ENCODE results near the gene SEPTIN10. TPM values are rescaled to one million over a fixed set of nuclear protein-coding genes. Genes with fewer than 3 reads are reported as not detected.

Gene SEPTIN10
- total and polyA plus RNA-seq, 2 of the 8 experiments (the other 6 are each of a cell fraction or from before 2014, with no cell fraction given): 23.7 to 101 TPM

DNA sequence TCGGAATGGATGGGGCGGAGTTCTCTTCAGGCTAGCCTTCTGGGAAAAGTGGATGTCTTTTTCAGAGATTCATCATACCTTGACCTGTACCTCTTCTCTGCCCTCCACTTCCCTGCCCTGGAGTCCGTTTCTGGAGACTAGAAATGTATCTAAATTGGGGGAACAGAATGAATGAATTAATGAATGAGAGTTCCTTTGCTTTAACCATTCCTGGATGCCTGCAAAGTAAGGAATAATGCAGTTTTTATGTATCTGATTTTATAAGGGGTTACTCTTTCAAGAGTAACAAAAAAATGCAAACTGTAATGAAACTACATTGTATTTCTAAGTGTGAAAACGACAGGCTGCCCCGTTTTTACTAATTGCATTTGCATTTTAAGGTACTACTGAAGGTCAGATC lies 2.4 kb upstream of the SEPTIN10 start:
- no peak for DNase-seq (ENCODE audit: low read depth in 1 of 2, low spot score in 2 of 2)
- no peak overlapping the region for H3K18ac ChIP-seq (ENCODE audit: extremely low read depth, low read length)
- ChIA-PET CTCF (ENCODE audit: partially characterized antibody) (interaction anchor here (1.3 to 2.8 kb wide), 2 partner anchors 45 to 69 kb away, joined by 3 to 17 read pairs; no protein-coding TSS in a partner anchor), POLR2A (ENCODE audit: partially characterized antibody) (interaction anchor here (1.4 to 4.2 kb wide), 4 partner anchors 7 to 71 kb away, joined by 3 to 33 read pairs (median 12); no protein-coding TSS in a partner anchor)
- TF ChIP-seq SAP30 (IDR thresholded peaks at IDR 0.05; ENCODE audit: insufficient read depth, insufficient replicate concordance, low read length) (no peak), FOSL1 (IDR thresholded peaks at IDR 0.05; ENCODE audit: insufficient read depth, low read depth, low read length) (no peak), SIX5 (IDR thresholded peaks at IDR 0.05; ENCODE audit: low read depth, low read length) (no peak), SP4 (IDR thresholded peaks at IDR 0.05; ENCODE audit: low read length) (no peak), ASH2L (IDR thresholded peaks at IDR 0.05; ENCODE audit: low read length) (no peak)
- H3K9me3 ChIP-seq (ENCODE audit: insufficient read depth in 2 of 2, low read depth in 1 of 2, low read length in 1 of 2): no peaks in the 10 kb centered on the region
- no peak overlapping the region for H2BK12ac ChIP-seq (ENCODE audit: low read depth, low read length)
- no peak overlapping the region for H3K56ac ChIP-seq (replicated peaks; ENCODE audit: insufficient read length, low read depth, low read length)
- H3K4me2 ChIP-seq (ENCODE audit: insufficient read depth in 1 of 2, low read depth in 2 of 2, low read length in 2 of 2): peak overlapping the region; percentile 93 to 95
- FAIRE-seq: no peak
- no peak overlapping the region for H4K8ac ChIP-seq (ENCODE audit: extremely low read depth, insufficient read depth, low read length)
- no peak overlapping the region for H2AK5ac ChIP-seq (ENCODE audit: low read depth, low read length)
- peaks cover 0 to 17% (median 9%) of the 10 kb centered on the region in 4 experiments; a peak in 5 of 7 replicates for H3K4me1 ChIP-seq (replicated peaks in 1 of 4; ENCODE audit: control insufficient read depth in 3 of 4, insufficient read depth in 4 of 4, low read length in 3 of 4)
- H2BK5ac ChIP-seq (ENCODE audit: low read depth, low read length): no peak overlapping the region
- no peak overlapping the region for H3K23ac ChIP-seq (ENCODE audit: insufficient read length)
- no peaks in the 10 kb centered on the region for H3K79me1 ChIP-seq (ENCODE audit: low read depth, low read length)
- H3K4ac ChIP-seq (replicated peaks; ENCODE audit: insufficient read length, low read depth, low read length): no peak overlapping the region
- peaks cover 0 to 17% (median 11%) of the 10 kb centered on the region in 4 experiments; a peak in 5 of 7 replicates for H3K27me3 ChIP-seq (replicated peaks in 1 of 4; ENCODE audit: control insufficient read depth in 3 of 4, extremely low read depth in 1 of 4, insufficient read depth in 3 of 4, low read length in 3 of 4)
- H3K14ac ChIP-seq (ENCODE audit: insufficient read length): no peak overlapping the region
- WGBS, 2 experiments (ENCODE audit: extremely low coverage in 1 of 2, insufficient coverage in 1 of 2, insufficient read length in 1 of 2, insufficient replicate concordance in 2 of 2, low coverage in 1 of 2, low lambda C conversion rate in 2 of 2, missing lambda C conversion rate in 1 of 2): 32% methylated on average over 5 of the region's 5 CpGs; no CpG with 5 or more reads in 1 of the 2 experiments
- H3K79me2 ChIP-seq (ENCODE audit: control insufficient read depth in 1 of 2, insufficient read depth in 2 of 2, low read length in 2 of 2): peaks cover 5 to 39% of the 10 kb centered on the region in 2 experiments
- H3K4me3 ChIP-seq (ENCODE audit: extremely low read depth in 1 of 4, insufficient read depth in 2 of 4, low read depth in 3 of 4, low read length in 4 of 4): peak overlapping the region; percentile 2 to 97 (median 46); a peak in 6 of 8 replicates
- peaks cover 12% of the 10 kb centered on the region for H3K23me2 ChIP-seq (ENCODE audit: low read depth, low read length)
- no peak overlapping the region for H2AFZ ChIP-seq (ENCODE audit: low read length)
- no peaks in the 10 kb centered on the region for H3K36me3 ChIP-seq (ENCODE audit: control insufficient read depth in 2 of 4, insufficient read depth in 4 of 4, low read length in 3 of 4)
- H2BK20ac ChIP-seq (ENCODE audit: low read length): no peak overlapping the region
- H2BK120ac ChIP-seq (replicated peaks; ENCODE audit: low read depth, low read length): no peak overlapping the region
- no peak overlapping the region for H4K91ac ChIP-seq (replicated peaks; ENCODE audit: insufficient read length, low read length)
- H4K20me1 ChIP-seq (replicated peaks in 1 of 2; ENCODE audit: control insufficient read depth in 1 of 2, insufficient read depth in 2 of 2, low read length in 2 of 2): peaks cover 0 to 8% of the 10 kb centered on the region in 2 experiments
- no peak overlapping the region for H3K27ac ChIP-seq (ENCODE audit: low read depth, low read length)
- no peak overlapping the region for H2BK15ac ChIP-seq (ENCODE audit: low read length)
- H3K9ac ChIP-seq (replicated peaks in 1 of 4; ENCODE audit: extremely low read depth in 1 of 4, low read depth in 3 of 4, low read length in 3 of 4): no peak overlapping the region
- H4K5ac ChIP-seq (ENCODE audit: insufficient read length, low read depth, low read length): no peak overlapping the region

Measured in H1 (cell line).